GM21825 (cell line): ENCODE measurements around the gene CCL26.
"Not testable (repeated sequence)": the region's sequence is repeated elsewhere in the genome, so short reads cannot be mapped to it uniquely, and the experiment has no call there.

Source experiments
- ATAC-seq: cut with Tn5 transposase; IDR thresholded peaks from one replicate; pipeline ENCODE4 v1.9.1; 2021; ENCODE audit warnings: mild to moderate bottlenecking, moderate library complexity; ENCODE audit not compliant: unreplicated experiment

CCL26 gene

DNA sequence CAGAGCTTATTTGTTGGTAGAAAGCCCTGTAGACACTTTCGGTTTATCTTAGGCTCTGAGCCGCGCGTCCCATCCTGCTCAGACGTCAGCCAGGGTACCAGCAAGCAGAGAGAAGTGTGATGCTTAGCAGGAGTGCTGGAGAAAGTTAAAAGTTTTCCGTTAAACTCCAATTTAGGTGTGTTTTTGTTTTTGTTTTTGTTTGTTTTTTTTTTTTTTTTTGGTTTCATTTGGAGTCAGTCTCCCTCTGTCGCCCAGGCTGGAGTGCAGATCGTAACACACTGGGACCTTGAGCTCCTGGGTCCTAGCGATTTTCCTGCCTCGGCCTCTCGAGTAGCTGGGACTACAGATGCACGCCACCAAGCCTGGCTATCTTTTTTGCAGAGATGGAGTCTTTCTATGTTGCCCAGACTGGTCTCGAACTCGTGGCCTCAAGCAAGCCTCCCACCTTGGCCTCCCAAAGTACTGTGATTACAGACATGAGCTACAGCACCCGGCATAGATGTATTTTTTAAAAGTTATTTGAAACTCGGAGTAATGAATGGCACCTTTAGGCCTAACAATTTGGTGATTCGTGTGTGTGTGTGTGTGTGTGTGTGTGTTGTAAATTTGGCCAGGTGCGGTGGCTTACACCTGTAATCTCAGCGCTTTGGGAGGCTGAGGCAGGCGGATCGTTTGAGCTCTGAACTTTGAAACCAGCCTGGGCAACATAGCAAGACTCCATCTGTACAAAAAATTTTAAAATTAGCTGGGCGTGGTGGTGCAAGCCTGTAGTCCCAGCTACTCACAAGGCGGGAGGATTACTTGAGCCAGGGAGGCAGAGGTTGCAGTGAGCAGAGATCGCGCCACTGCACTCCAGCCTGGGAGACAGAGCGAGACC lies 32.0 kb downstream of the CCL26 start:
- no peak for ATAC-seq

GRCh38 chr7:75738975-75739795 lies 32.8 kb downstream of the CCL26 start:
- ATAC-seq: peak; percentile 88

GRCh38 chr7:75738604-75738974 lies 33.4 kb downstream of the CCL26 start, which contains the start of gene HIP1:
HIP1 (minus strand) TSS chr7:75738941; CDS start chr7:75738920, 21 bp downstream.
- no peak for ATAC-seq

GRCh38 chr7:75737856-75738603 lies 34.0 kb downstream of the CCL26 start:
- ATAC-seq: no peak

GRCh38 chr7:75735581-75736350 lies 36.2 kb downstream of the CCL26 start:
- no peak for ATAC-seq

DNA sequence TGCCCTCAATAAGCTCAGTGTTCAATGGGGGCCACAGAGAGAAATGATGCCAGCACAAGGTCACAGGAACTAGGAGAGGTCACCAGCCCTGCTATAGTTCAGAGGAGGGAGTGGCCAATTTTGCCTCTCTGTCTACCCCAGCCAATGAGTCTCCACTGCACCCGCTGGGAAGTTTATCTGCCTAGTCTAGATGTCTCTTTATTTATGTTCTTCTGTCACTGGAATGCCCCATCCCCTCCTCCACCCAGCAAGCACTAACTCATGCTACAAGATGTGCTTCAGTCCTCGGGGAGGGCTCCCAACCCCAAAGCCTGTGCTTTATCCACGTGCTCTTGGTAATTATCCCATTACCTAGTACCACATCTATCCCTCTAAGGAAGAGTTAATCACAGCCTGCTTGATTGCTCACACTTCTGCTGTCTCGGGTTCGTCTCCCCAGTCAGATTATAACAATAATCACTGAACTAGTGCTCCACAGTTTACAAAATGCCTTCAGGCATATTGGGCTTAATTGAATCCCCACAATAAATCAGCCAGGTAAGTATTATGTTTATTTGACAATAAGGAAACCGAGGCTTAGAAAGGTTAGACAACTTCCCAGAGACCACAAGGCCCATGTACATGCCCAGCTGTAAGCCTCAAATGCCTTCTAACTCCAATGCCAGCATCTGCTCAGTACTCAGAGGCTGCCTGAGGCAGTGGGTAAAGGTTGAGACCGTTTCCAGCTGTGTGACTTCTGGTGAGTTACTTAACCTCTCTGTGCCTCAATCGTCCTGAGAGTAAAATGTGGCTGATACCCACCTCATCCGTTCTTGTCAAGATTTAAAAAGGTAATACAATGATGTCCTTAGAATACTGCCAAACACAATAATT lies 37.2 kb downstream of the CCL26 start:
- no peak for ATAC-seq

GRCh38 chr7:75732764-75733630 lies 39.0 kb downstream of the CCL26 start:
- ATAC-seq: no peak

DNA sequence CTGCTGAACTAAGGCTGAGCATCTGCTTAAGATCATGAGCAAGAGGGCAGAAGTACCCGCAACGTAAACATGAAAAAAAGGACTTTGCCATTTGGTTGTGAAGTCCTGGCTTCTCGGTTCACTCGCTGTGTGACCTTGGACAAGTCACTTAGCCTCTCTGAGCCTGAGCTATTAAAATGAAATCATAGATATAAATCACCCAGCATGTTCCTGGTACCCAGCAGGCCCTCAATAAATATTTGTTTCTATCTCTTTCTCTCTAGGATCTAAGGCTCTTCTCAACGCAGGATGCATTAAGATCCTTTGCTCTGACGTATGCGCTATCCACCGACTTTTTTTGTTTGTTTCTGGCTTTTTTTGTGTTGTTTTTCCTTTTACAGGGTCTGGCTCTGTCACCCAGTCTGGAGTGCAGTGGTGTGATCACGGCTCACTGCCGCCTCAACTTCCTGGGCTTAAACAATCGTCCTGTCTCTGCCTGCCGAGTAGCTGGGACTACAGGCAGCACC lies 39.9 kb downstream of the CCL26 start:
- ATAC-seq: no peak

- no peak for ATAC-seq
These were observed 42.1 kb downstream of the CCL26 start for GRCh38 chr7:75729851-75730274.

- no peak for ATAC-seq
These were observed 44.0 kb downstream of the CCL26 start for GRCh38 chr7:75727881-75728593.

- not testable (repeated sequence) for ATAC-seq
These were observed 44.7 kb downstream of the CCL26 start for GRCh38 chr7:75727351-75727750.

DNA sequence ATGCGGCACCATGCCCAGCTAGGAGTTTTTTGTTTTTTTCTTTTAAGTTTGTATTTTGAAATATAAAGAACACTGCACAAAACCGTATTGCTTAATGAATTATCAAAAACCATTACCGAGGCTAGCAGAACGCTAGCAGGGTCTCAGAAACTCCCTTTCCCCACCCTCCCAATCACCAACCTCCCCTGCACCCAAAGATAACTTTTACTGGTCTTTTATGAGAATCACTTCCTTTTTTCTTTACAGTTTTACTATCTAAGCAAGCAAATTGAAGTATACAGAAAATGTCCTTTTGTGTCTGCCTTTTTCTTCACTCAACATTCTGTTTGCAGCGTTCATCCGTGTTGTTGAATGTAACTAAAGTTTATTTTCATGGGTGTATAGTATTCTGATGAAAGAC lies 46.7 kb downstream of the CCL26 start:
- ATAC-seq: no peak

DNA sequence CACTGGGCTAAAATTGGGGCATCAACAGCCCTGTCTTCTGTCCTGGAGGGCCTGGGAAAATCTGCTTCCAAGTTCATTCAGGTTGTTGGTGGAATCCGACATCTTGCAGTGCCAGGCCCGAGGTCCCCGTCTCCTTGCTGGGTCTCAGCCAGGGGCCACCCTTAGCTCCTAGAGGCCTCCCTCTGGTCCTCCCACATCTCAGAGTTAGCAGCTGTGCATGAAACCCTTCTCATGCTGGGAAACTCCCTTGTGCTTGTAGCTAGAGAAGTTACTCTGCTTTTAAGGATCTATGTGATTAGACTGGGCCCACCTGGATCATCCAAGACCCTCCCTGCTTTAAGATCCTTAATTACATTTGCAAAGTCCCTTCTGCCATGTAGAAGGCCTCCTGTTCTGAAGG lies 48.6 kb downstream of the CCL26 start:
- no peak for ATAC-seq

- no peak for ATAC-seq
These were observed 49.6 kb downstream of the CCL26 start for GRCh38 chr7:75722373-75722772.

GRCh38 chr7:75721922-75722321 lies 50.1 kb downstream of the CCL26 start:
- ATAC-seq: not testable (repeated sequence)

DNA sequence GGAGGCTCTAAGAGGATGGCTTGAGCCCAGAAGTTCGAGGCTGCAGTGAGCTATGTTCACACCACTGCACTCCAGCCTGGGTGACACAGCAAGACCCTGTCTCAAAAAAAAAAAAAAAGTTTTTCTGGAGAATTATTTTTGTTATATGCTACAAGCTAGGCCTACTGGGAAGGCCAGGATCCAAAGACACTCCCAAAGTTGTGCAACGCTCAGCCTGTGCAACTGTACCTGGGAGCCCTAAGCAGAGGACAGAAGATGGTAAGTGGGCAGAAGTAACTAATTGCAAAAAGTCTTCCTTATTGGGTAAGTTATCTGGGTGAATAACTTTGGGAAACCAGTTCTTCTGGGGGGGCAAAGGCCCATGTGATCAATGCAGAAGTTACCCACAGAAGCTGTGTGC lies 50.6 kb downstream of the CCL26 start:
- no peak for ATAC-seq

DNA sequence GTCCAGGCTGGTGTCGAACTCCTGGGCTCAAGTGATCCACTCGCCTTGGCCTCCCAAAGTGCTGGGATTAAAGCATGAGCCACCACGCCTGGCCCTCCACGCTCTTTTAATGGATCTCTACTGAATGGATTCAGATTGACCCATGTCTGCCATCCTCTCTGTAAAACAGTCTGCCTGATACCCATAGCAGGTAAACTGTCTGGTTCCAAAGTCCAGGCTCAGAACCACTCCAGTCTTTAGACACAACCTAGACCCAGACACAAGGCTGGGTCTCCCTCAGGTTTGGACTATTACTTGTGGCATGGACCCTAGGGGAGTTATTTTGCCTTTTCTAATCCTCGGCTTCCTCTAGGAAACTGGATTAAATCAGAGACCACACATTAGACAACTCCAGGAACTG lies 52.4 kb downstream of the CCL26 start:
- ATAC-seq: no peak
